ENCODE data around the gene COA1. TPM values are rescaled to one million over a fixed set of nuclear protein-coding genes. Genes with fewer than 3 reads are reported as not detected.
A peak's percentile ranks its signal among the peaks of the same experiment; 100 is the strongest.

The COA1 gene
- polyA plus RNA-seq, 1 of the 3 experiments (the other 2 are of a cell fraction) = 42.8 TPM

GRCh38 chr7:43653891-43654504 lies 75.3 kb downstream of the COA1 start:
- no peaks in the 10 kb centered on the region for H3K9me3 ChIP-seq
- H3K4me2 ChIP-seq = no peak overlapping the region
- peaks cover 31 to 58% of the 10 kb centered on the region in 2 experiments for H3K4me1 ChIP-seq (ENCODE audit: control insufficient read depth in 1 of 2, insufficient read depth in 2 of 2, low read depth in 1 of 2, low read length in 1 of 2)
- POLR2A ChIA-PET = no interaction called here
- no peak overlapping the region for H3K4me3 ChIP-seq (ENCODE audit: low read depth in 2 of 2, low read length in 1 of 2)
- no peak overlapping the region for H2AFZ ChIP-seq (ENCODE audit: low read depth)
- no peaks in the 10 kb centered on the region for H4K20me1 ChIP-seq (ENCODE audit: insufficient read depth)
- no peak for DNase-seq
- no peak overlapping the region for H3K9ac ChIP-seq
- H3K27me3 ChIP-seq (ENCODE audit: insufficient read depth) = no peaks in the 10 kb centered on the region
- H3K27ac ChIP-seq (ENCODE audit: low read depth in 2 of 2, low read length in 1 of 2) = peak overlapping the region in 1 of 2 experiments; percentile 35; a peak in 1 of 4 replicates
- H3K9me2 ChIP-seq = no peaks in the 10 kb centered on the region
- H3K36me3 ChIP-seq (replicated peaks in 1 of 2; ENCODE audit: control insufficient read depth in 1 of 2, insufficient read depth in 2 of 2, low read length in 1 of 2) = peaks cover 2 to 39% of the 10 kb centered on the region in 2 experiments
- H3K79me2 ChIP-seq (ENCODE audit: insufficient read depth) = peaks cover 88% of the 10 kb centered on the region
- 96% methylated on average over 4 of the region's 4 CpGs for WGBS (ENCODE audit: low lambda C conversion rate)
- no peak for TF ChIP-seq RXRA (IDR thresholded peaks at IDR 0.05; ENCODE audit: borderline replicate concordance, low read depth)
- no peak for TF ChIP-seq REST (IDR thresholded peaks at IDR 0.05; ENCODE audit: low read depth, low read length)
- no peak for TF ChIP-seq JUND (IDR thresholded peaks at IDR 0.05)
- TF ChIP-seq FOXM1 (IDR thresholded peaks at IDR 0.05; ENCODE audit: low read depth) = no peak
- TF ChIP-seq MXI1 (IDR thresholded peaks at IDR 0.05; ENCODE audit: low read depth, low read length) = no peak
- TF ChIP-seq USF2 (IDR thresholded peaks at IDR 0.05; ENCODE audit: borderline replicate concordance, low read depth, low read length) = no peak
- no peak for TF ChIP-seq MAX (IDR thresholded peaks at IDR 0.05; ENCODE audit: low read depth)
- no peak for TF ChIP-seq NFIC (IDR thresholded peaks at IDR 0.05; ENCODE audit: borderline replicate concordance)
- no peak for TF ChIP-seq NRF1 (IDR thresholded peaks at IDR 0.05; ENCODE audit: low read depth, low read length)
- TF ChIP-seq RAD21 (IDR thresholded peaks at IDR 0.05; ENCODE audit: low read length) = no peak
- no peak for TF ChIP-seq ZBTB33 (IDR thresholded peaks at IDR 0.05; ENCODE audit: borderline replicate concordance, low read depth)
- TF ChIP-seq, protein P1, sequence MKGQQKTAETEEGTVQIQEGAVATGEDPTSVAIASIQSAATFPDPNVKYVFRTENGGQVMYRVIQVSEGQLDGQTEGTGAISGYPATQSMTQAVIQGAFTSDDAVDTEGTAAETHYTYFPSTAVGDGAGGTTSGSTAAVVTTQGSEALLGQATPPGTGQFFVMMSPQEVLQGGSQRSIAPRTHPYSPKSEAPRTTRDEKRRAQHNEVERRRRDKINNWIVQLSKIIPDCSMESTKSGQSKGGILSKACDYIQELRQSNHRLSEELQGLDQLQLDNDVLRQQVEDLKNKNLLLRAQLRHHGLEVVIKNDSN (IDR thresholded peaks at IDR 0.05; ENCODE audit: borderline replicate concordance, low read depth) = no peak
- TF ChIP-seq GATA2 (CRISPR knock-in tag; IDR thresholded peaks at IDR 0.05) = no peak
- TF ChIP-seq MEF2A (IDR thresholded peaks at IDR 0.05; ENCODE audit: borderline replicate concordance, low read depth) = no peak
- no peak for TF ChIP-seq FOXJ3 (CRISPR knock-in tag; IDR thresholded peaks at IDR 0.05)
- no peak for TF ChIP-seq ELF1 (IDR thresholded peaks at IDR 0.05)
- no peak for TF ChIP-seq TEAD4 (IDR thresholded peaks at IDR 0.05; ENCODE audit: borderline replicate concordance, insufficient read depth)
- CTCF ChIA-PET = interaction anchor here (0.9 to 1.4 kb wide), 3 partner anchors 11 to 71 kb away, joined by 4 to 5 read pairs (median 5); partner anchors contain the start of gene STK17A
- H3F3A ChIP-seq (replicated peaks; ENCODE audit: insufficient read depth) = peaks cover 41% of the 10 kb centered on the region
